Brain microvascular endothelial cell (primary cell): ENCODE results near the gene DHDDS.
A peak's percentile ranks its signal among the peaks of the same experiment; 100 is the strongest.

Source experiments
- DNase-seq: peaks from one replicate; pipeline ENCODE4 v3.0.0-alpha.2; 2020
- H3K27ac ChIP-seq: fragments of 250-450 bp; sonication (Bioruptor Pico); 2 replicates; pipeline ENCODE4 v1.5.1; 2020; ENCODE audit warnings: mild to moderate bottlenecking, moderate library complexity
- H3K27me3 ChIP-seq: fragments of 250-450 bp; sonication (Bioruptor Pico); replicated peaks from 2 replicates; pipeline ENCODE4 v1.5.1; 2020; ENCODE audit warnings: mild to moderate bottlenecking
- H3K36me3 ChIP-seq: fragments of 250-450 bp; sonication (Bioruptor Pico); replicated peaks from 2 replicates; pipeline ENCODE4 v1.5.1; 2020; ENCODE audit warnings: mild to moderate bottlenecking
- H3K4me3 ChIP-seq: 2 replicates; pipeline ENCODE4 v1.5.1; 2011; ENCODE audit warnings: low read depth, mild to moderate bottlenecking, control low read depth, low read length, moderate library complexity
- CTCF ChIP-seq: IDR thresholded peaks from 2 replicates; pipeline ENCODE4 v1.5.1; 2011; ENCODE audit warnings: low read depth, mild to moderate bottlenecking, moderate library complexity, low read length, control low read depth, inconsistent platforms; ENCODE audit errors: missing control alignments
- in situ Hi-C: cut with HindIII; loops from 2 replicates; pipeline ENCODE4 v1.10.0; 2017; ENCODE audit warnings: low sequenced_read_pairs, low pct_ligation_motif_present

The DHDDS gene

GRCh38 chr1:26391450-26391849 lies 40.7 kb upstream of the DHDDS start:
- in situ Hi-C loops = no loop called here
- peak; percentile 91 for TF ChIP-seq CTCF
- Histone ChIP-seq H3K27me3 (no peaks in the 10 kb centered on the region), H3K27ac (no peak overlapping the region), H3K36me3 (no peaks in the 10 kb centered on the region), H3K4me3 (no peak overlapping the region)
- DNase-seq = peak; percentile 56

- in situ Hi-C loops = no loop called here
- Histone ChIP-seq H3K4me3 (no peak overlapping the region), H3K36me3 (no peaks in the 10 kb centered on the region), H3K27ac (no peak overlapping the region), H3K27me3 (no peaks in the 10 kb centered on the region)
- no peak for TF ChIP-seq CTCF
- no peak for DNase-seq
These were observed 36.4 kb upstream of the DHDDS start for GRCh38 chr1:26395754-26396153.

- Histone ChIP-seq H3K27ac (no peak overlapping the region), H3K27me3 (no peaks in the 10 kb centered on the region), H3K36me3 (no peaks in the 10 kb centered on the region), H3K4me3 (no peak overlapping the region)
- no peak for DNase-seq
- TF ChIP-seq CTCF = no peak
- in situ Hi-C loops = no loop called here
These were observed 33.1 kb upstream of the DHDDS start for GRCh38 chr1:26399034-26399433.

DNA sequence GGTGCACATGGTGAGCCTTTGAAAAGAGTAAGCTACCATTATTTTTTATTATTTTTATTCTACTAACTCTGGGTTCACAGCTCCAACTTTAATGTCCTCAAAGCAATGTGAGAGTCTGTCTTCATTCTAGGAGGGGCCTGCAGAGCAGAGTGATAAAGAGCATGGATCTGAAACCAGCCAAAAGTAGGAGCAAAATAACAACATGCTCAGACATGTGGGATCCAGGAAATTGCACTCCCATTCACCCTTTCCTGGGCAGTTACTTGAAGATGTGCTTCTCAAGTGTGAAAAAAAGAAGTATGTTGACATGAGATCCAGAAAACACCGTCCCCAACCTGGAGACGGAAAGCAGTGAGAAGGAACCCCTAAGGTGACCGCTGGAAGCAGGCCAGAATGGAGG lies 30.2 kb upstream of the DHDDS start:
- Histone ChIP-seq H3K27me3 (no peaks in the 10 kb centered on the region), H3K4me3 (no peak overlapping the region), H3K36me3 (no peaks in the 10 kb centered on the region), H3K27ac (no peak overlapping the region)
- DNase-seq = no peak
- in situ Hi-C loops = no loop called here
- no peak for TF ChIP-seq CTCF

DNA sequence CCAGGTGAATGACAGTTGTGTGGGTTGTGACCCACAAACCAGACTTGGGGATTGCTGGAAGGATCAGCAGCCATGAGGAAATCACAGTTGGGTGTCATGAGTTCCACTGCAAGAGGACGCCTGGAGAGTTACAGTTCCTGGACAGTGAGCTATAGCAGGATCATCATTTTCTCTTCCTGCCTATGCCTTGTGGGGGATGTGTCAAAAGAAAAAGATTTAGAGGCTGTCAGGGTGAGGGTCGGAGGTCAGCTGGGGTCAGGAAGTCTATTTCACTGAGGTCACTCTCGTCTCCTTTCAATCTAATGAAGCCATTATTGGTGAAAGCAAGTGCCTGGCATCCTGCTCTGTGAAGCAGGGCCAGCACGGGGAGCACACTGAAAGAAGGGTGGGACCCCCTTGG lies 28.5 kb upstream of the DHDDS start:
- H3K36me3 ChIP-seq = no peaks in the 10 kb centered on the region
- no peak for DNase-seq
- H3K27me3 ChIP-seq = no peaks in the 10 kb centered on the region
- TF ChIP-seq CTCF = no peak
- no peak overlapping the region for H3K27ac ChIP-seq
- H3K4me3 ChIP-seq = no peak overlapping the region
- in situ Hi-C loops = no loop called here

DNA sequence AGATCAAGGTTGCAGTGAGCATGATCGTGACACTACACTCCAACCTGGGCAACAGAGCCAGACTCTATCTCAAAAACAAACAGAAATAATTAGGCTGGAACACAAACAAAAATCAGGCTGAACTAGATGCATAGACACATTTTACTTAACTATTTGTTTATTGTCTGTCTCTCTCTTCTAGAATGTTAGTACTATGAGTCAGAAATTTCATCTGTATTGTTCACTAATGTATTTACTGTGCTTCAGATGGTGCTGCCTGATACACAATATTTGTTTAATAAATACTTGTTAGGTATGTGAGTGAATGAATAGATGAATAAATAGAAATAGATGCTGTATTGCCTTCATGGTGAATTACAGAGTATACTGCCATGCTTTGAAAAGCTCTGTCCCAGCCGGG lies 27.5 kb upstream of the DHDDS start:
- TF ChIP-seq CTCF = no peak
- Histone ChIP-seq H3K27me3 (no peaks in the 10 kb centered on the region), H3K36me3 (no peaks in the 10 kb centered on the region), H3K4me3 (no peak overlapping the region), H3K27ac (peak overlapping the region; percentile 80)
- DNase-seq = no peak
- in situ Hi-C loops = no loop called here
